GM19397 (cell line): ENCODE data around the gene COL17A1.

Source experiments
- ATAC-seq: cut with Tn5 transposase; IDR thresholded peaks from one replicate; pipeline ENCODE4 v1.9.1; 2021; ENCODE audit warnings: mild to moderate bottlenecking, moderate library complexity; ENCODE audit not compliant: unreplicated experiment

The COL17A1 gene

GRCh38 chr10:104098358-104098925 is 12.8 kb upstream of the COL17A1 start:
- ATAC-seq = no peak

- no peak for ATAC-seq
Observed at GRCh38 chr10:104096692-104097091, 11.0 kb upstream of the COL17A1 start.

DNA sequence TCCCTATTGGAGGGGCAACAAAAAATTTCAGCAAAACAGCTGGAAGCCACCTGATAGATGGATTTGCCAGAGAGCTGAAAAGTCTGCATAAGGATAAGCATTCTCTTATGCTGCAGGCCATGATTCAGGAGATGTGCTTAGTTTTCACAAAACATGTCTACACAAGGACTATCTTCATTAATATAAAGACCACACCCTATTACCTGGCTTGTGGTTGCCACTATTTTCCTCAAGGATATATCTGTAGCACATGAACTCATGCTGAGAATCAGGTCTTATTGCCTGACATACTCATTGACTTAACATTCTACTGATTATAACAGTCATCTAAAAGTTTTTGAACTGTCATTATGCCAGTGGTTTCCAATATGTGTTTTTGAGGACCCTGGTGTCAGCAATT is 7.1 kb upstream of the COL17A1 start:
- ATAC-seq = no peak

- no peak for ATAC-seq
Observed at GRCh38 chr10:104090611-104091010, 4.9 kb upstream of the COL17A1 start.

- ATAC-seq = no peak
Observed at GRCh38 chr10:104089621-104090020, 3.9 kb upstream of the COL17A1 start.

DNA sequence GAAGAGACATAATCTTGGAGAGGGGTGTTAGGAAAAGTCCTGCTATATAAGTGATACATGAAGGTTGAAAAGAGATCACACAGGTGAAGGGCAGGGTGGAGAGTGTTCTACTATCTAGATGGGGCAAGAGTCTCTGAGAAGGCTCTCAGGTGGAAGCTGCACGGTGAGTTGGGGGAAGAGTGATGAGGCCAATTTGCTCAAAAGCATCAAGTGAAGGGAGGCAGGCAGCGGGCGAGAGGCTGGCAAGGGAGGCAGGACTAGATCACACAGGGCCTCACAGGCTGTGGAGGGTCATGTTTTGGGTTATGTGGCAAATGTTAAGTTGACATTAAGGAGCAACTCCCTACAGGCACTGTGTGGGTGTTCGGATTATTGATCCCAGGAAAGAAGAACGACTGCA is 2.6 kb upstream of the COL17A1 start:
- ATAC-seq = no peak

GRCh38 chr10:104084482-104085142 is 1.1 kb downstream of the COL17A1 start:
- no peak for ATAC-seq

DNA sequence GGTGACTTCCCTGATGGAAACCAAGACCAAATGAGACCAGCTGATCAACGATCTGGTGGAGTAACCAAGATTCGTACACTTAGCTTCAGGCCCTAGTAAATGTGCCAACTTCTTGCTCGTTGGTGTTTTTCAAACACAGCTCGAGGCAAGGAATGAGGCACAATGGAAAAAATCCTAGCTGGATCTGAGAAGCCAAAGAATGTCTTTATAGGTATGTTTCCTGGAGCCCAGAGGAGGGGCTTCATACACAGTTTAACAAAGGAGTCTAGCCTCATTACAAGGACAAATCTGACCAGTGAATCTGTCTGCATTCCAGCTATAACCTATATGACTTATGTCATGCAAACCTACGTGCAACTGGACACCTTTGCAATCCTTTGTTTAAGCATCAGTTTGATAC is 3.7 kb downstream of the COL17A1 start:
- no peak for ATAC-seq

DNA sequence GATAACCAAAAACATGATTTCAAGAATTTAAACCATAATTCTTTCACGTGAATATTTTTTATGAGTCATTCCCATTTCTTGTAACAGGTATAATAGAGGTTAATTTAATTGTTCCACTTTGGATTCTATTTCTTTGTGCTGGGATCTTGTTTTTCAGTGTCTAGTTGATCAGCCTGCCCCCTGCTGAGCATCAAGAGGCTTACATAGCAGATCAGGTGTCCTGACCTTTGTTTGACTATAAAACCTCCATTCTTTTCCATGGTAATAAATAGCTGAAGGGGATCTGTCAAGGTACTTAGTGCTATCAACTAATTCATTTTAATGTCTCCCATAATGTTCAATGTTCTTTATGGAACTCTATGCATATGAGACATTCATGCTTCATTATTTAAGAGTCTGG is 4.9 kb downstream of the COL17A1 start:
- ATAC-seq = no peak

DNA sequence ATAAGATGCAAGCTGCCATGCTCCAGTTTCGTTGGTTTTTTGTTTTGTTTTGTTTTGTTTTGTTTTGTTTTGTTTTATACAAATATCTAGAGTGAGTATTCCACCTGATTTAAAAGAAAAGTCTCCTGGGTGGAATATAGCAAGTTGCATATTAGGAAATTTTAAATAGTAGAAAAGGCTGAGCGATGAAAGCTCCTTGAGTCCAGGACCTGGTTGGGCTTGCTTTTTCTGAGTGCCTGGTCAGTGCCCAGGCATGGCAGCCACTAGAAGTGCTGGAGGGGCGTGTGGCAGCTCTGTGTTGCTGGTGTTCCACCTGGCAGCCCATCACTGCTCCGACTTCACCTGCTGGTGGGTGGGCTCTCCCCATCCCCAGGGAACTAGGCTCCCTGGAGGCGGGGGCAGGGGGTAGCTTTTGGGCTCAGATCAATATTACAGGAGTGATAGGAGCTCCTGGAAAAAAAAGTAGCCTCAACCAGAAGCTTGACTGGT is 8.0 kb downstream of the COL17A1 start:
- ATAC-seq = no peak

DNA sequence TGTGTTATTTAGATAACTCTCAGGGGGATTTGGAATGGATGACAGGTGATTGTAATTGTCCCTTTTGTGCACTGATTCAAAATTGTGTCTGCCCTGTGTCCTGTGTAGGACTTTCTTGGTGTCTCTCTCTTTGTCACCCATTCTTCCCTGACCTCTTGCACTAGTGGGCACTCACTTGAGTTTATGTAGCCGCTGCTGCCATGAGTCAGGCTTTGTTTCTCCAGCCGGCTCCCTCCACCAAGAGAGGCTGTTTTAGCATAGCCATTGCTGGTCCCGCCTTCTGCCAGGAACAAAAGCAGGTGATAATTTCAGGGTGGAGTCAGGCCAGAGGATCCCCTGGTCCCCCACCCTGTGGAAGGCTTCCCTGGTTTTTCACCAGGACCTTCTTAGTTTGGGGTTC is 8.4 kb downstream of the COL17A1 start:
- ATAC-seq = no peak

DNA sequence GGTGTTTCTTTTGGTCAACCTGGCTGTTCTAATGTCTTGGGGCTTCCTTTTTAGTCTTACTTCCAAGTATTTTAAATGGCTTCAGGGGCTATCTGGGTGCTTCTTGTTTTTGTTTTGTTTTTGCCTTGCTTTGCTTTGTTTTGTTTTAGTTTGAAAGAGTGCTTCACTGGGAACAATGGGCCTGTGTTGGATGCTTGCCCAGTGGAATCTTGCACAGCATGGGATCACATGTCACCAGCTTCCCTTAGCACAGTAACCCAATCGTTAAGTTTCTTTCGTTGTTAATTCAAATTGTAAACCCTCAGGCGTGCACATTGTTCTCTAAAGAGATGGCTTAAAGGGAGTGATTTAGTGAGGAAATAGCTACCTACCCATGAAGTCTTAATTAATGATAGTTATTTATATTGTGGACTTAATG is 8.9 kb downstream of the COL17A1 start:
- ATAC-seq = no peak

DNA sequence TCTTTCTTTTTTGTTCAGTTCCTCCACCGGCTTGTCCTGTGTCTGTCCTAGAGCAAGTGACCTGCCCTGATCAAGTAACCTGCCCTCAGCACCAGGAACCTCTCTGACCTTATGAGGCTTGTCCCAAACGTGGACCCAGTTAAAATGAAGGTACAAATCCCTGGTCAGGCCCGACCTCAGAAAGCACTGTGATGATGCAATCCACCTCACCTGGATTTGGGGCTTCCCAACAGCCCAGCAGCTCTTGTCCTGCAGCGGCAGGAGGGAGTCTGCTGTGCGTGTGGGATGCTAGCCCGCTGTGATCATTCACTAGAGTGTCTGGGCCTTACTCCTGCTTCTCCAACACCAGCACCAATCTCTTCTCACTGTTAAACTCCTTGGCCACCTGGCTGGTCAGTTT is 11.2 kb downstream of the COL17A1 start:
- no peak for ATAC-seq

DNA sequence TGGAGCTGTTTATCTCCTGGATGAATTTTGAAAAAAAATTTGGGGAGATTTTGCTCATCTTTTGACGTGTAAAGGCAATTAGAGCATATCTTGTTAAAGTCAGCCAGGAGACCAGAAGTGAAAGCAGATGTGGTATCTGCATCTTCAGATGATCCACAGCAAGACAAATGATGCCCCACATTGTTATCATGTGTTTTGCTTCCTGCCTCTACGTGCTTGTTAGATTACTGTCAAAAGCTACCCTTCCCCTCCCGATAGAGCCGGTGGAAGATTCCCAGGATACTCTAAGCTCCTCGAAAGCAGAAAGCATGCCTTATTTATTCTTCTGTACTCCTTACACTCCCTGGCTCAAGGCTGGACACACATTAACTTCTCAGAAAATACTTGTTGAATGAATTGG is 12.9 kb downstream of the COL17A1 start:
- ATAC-seq = no peak

DNA sequence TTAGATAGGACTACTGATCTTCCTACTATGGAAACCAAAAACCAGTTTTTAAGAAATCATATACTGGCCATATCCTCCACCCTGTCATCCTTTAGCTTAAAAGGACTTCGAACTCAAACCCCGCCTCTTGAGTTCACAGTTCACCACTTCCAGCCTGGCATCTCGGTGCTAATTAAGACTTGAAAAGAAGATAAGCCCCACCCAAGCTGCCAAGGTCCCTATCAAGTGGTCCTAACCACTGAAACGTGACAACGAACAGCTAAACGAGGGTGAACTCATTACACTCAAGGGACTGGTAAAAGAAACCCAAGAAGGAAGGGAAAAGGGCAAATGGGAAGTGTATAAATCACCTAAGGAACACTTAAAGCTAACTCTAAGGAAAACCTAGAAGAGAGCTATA is 16.1 kb downstream of the COL17A1 start:
- no peak for ATAC-seq

DNA sequence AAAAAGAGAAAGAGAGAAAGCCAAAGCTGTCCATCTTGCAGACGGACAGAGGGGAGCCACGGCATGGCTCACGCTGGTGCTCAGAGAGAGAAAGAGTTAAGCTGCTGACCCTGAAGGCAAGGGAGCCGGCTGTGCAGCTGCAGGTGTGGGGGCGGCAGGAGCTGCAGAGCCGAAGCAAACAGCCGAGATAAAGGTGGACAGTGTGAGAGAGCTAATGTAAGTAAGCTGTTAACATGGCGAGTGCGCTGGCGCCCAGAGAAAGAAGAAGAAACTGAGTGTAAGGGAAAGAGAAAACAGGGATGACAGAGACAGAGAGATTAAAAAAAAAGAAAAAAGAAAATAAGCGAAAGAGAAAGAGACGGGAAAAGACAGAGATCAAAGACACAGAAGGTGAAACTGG is 18.2 kb downstream of the COL17A1 start:
- ATAC-seq = no peak

DNA sequence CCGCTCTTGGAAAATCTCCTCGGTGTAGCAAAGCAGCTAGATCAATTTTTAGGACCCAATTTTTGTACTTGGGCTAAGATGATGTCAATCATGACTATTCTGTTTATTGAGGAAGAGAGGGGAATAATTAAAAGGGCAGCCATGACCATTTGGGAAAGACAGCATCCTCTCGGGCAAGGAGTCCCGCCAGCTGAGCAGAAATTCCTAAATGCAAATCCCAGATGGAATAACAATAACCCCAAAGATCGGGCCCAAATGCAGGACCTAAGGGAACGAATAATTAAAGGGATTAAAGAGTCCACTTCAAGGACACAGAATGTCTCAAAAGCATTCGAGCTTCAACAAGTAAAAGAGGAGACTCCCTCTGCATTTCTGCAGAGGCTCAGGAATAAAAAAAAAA is 18.7 kb downstream of the COL17A1 start:
- ATAC-seq = no peak

DNA sequence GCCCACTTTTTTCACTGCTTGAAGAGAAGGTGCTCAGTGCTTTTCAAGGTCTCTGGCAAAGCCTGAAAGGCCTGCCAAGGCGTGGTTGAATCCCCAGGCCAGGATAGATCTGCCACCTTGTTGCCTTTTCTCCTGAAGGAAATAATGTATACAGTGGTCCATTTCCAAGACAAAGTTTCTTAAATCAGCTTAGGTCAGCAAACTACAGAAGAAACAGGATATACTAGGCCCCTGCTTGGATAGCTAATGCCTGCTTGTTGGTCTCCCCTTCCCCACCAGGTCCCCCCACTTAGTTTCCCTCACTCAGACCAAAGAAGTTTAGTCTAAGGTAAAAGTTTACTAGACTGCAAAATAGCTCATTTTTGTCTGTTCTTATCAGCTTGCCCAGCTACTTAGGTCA is 19.9 kb downstream of the COL17A1 start:
- no peak for ATAC-seq

DNA sequence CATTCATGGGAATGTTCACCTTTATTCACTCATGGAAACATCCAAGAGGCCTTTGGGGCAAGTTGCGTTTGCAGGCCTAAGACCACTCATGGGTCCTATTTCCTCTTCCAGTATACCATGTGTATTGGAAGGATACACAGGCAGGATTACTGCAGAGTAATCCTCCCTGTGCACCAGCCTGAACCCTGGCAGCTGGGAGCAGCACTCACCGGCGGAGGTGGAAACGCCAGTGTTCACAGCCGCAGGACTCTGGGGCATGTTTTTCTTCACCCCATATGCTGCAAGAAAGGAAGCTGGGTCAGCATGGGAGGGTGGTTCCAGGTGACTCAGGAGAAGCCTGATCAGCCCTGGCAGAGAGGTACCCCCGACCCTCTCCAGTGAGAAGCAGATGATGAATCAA is 24.5 kb downstream of the COL17A1 start:
- ATAC-seq = no peak

DNA sequence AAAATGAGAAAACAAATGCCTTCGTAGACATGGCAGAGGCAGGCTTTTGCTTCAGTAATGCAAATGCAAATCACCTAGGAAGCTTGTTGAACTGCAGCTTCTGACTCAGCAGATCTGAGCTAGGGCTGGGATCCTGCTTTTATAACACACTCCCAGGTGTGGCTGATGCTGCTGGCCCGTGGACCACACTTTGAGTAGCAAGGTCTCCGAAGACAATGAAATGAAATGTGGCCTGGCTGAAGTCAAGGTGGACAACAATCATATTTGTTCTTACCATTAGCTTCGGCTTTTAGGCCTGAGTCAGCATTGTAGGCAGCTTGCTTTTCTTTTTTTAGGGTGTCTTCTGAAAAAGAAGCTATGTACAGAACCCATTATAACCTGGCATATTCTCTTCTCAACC is 26.3 kb downstream of the COL17A1 start:
- ATAC-seq = no peak

DNA sequence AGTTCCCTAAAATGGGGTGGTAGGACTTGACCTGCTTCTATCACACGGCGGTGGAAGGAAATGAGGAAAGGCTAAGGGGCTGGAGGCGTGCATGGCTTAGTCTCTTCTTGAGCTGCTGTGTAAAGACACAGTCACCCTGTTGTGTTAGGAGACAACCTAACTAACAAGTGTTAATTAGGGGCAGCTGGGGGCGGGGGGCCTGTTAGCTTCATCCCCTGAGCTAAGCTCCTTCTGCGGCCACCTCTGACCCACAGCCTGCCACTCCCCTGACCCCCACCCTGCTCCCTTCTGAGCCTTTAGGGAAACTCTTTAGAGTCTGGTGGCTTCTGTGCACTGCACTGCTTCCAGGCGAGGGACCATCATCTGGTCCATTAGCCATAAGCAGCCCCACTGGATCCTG is 28.0 kb downstream of the COL17A1 start:
- no peak for ATAC-seq

GRCh38 chr10:104056619-104057273 is 28.9 kb downstream of the COL17A1 start:
- ATAC-seq = no peak
